Hepatocyte (in vitro differentiated cells): ENCODE data around the gene FMNL2.

Source experiments
- CTCF ChIP-seq: fragments of 200-600 bp; sonication (generic); IDR thresholded peaks from 2 replicates; pipeline ENCODE4 v1.5.1; 2016; ENCODE audit warnings: antibody characterized with exemption, mild to moderate bottlenecking; ENCODE audit not compliant: poor library complexity
- EZH2phosphoT487 ChIP-seq: fragments of 200-600 bp; sonication (generic); IDR thresholded peaks from one replicate; pipeline ENCODE4 v1.6.1; 2018; ENCODE audit warnings: antibody characterized with exemption, mild to moderate bottlenecking, low read depth, moderate library complexity; ENCODE audit not compliant: unreplicated experiment, severe bottlenecking

DNA sequence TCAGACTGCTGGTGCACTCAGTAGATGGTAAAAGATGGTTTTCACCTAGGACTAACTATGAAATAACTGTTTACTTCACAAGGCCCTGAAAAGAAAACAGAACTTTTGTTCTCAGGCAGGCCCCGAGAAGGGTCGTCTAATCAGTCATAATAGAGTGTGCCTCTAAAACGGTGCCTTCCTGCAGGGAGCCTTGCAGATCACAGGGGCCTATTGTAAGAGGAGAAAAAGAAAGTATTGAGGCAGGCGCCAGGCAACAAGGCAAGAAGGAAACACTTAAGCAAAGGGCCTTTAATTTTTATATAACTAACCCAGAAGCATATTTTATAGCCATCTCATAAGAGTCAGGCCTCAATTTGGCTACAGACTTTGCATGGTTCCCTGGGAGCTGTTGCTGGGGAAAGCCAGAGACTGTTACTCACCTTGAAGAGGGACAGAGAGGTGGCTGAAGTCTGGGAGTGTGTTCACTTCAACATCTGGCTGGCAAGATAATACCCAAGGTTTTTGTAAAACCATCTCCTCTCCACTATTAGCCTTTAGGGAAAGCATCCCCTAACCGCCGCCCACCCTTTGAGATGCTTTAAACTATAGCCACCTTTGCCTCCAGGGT, 265.2 kb downstream of the FMNL2 start:
- TF ChIP-seq CTCF (no peak), EZH2phosphoT487 (no peak)
